GM18858 (cell line): Measurements from ENCODE around the gene GRAMD1C.
"Not testable (repeated sequence)": the region's sequence is repeated elsewhere in the genome, so short reads cannot be mapped to it uniquely, and the experiment has no call there.

Experiments used
- ATAC-seq: cut with Tn5 transposase; IDR thresholded peaks from one replicate; pipeline ENCODE4 v1.9.1; 2021; ENCODE audit not compliant: unreplicated experiment

The GRAMD1C gene

GRCh38 chr3:113850391-113850790 lies 11.8 kb downstream of the GRAMD1C start:
- not testable (repeated sequence) for ATAC-seq

DNA sequence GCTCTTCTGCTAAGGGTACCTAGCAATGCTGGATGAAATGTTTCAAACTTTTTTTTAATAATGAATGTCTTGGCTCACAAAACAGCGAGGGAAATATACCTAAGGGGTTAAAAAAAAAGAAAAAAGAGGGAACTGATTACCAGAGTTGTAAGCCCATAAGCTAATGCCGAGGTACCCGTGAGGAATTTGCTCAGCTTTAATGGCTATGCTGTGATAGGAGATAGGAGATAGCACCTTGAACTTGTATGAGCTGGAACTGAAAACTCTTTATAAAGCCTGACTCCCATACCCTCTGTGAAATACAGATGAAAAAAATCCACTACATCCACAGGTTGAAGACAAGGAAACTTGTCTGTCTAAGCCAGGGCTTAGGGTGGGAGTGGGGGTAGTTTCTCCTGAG lies 13.9 kb downstream of the GRAMD1C start:
- no peak for ATAC-seq

DNA sequence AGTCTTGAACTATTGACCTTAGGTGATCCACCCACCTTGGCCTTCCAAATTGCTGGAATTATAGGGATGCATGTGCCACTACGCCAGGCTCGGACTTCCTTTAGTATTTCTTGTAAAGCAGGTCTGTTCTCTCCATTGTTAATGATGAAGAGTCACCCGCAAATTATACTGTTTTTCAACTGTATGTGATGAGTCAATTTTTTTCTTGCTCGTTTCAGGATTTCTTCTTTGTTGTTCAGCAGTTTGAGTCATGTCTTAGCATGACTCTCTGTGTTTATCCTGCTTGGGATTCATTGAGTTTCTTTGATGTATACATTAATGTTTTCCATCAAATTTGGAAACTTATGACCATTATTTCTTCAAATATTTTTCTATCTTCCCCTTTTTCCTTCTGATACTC lies 28.9 kb downstream of the GRAMD1C start:
- ATAC-seq = no peak

- ATAC-seq = no peak
These were observed 34.7 kb downstream of the GRAMD1C start for GRCh38 chr3:113873293-113873692.

DNA sequence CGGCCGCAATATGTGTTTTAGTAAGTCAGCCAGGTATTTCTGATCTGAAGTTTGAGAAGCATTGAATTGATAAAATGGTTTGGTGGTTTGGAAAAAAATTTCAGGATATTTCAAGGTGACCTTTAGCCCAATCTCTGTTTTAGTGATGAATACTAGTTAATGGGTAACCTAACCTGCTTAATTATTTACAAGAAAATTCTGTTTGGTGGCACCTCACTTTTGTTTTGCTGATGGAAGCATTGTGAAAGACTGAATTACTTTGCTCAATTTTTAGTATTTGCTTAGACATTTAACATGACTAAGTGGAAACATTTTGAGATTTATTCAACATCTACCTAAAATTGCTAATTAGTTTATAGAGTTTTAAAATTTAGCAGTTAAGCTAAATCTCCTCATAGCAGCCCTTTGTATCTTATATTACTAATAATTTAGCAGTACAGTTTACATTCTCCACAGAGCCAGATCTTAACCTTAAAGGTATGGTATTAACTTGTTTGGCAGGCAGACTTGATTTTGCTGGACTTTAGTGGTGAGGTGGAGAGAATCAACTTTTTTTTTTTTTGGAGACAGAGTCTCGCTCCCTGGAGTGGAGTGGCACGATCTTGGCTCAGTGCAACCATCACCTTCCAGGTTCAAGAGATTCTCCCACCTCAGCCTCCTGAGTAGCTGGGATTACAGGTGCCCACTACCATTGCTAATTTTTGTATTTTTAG lies 35.4 kb downstream of the GRAMD1C start:
- no peak for ATAC-seq

- ATAC-seq = no peak
These were observed 39.8 kb downstream of the GRAMD1C start for GRCh38 chr3:113878403-113878802.

DNA sequence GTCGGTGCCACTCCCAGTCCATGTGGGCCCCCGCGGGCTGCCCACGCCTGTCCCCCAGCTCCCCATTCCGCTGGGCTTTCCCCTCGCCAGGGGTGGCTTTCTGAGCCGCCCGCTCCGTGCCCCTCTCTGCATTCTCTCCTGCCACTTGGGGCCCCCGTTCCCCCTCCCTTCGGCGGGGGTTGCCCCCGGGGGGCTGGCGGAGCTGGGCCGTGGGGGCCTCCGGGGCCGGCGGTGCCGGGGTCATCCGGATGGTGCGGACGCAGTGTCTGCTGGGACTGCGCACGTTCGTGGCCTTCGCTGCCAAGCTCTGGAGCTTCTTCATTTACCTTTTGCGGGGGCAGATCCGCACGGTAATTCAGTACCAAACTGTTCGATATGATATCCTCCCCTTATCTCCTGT lies 46.5 kb downstream of the GRAMD1C start:
- no peak for ATAC-seq

DNA sequence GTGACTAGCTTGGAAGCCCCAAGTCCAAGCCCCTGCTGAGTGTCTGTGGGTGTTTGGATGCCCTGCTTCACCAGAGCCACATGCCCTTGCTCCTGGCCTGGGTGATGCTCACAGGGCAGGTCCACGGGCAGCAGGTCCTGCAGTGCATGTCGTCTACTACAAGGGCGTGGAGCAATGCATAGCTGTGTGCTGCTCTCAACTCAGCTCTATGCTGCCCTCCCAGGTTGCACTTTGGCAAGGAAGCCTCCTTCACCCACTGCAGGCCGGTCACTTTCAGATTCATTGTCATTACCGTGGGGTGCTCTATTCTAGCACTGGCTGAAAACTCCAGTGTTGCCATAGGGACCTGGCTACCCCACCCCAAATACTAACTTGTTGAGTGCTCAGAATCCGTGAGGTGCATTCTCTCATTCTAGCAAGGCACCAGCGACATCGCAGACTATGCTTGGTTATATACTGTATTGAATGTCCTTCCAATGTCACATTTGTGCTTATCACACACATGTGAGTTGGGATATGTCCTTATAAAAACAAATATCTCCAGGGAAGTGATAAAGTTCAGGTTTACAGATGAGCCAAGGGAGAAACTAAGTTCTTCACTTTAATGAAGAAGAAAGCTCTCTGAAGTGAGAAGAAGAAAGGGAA lies 51.8 kb downstream of the GRAMD1C start:
- ATAC-seq = no peak

DNA sequence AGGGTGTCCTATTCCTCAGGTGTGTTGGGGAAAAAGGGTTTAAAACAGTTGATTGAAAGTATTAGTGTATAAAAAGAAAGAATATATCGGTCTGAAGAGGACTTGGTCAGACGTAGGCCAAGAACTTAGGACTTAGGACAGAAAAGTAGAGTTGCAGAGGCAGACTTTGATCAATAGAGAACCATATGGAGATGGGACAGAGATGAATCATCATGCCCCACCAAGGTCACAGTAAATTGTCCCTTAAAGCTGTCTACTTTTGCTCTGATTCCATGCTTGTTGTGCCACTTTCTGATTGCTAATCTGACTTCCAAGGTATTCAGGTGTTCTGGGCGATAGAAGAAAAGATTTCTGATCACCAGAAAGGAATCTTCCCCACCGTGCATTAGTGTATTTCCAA lies 56.3 kb downstream of the GRAMD1C start:
- ATAC-seq = no peak

DNA sequence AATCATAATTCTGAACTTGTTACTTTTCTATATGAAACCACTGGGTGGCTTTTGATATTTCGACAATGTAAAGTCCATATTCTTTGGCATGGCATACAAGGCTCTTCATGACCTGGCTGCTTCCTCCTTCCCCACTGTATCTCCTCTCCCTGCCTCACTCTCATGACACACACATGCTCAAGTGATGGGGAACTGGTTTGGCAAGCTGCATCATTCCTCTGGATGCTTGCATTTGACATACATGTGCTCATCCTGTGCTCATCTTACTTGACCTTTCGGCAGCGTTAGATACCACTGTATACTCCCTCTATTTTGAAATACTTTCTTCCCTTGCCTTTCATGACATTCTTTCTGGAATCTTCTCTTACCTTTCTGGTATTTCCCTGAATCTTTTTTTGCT lies 57.4 kb downstream of the GRAMD1C start:
- no peak for ATAC-seq

DNA sequence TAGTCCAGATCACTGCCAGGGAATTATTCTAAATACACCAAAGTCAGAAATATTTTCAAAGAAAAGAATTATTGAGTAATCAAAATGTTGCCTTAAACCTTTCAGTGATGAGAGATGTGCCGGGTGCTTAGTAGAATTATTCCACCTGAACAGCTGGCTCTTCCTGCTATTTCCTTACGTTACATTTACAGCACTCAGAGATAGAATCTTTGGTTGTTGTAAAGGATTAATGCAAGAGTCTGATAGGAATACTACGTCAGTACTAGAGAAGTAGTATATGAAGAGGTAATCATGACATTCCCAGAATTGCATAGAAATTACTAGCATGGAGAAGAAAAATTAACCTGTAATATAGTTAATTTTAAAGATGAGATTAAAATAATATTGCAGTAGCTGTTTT lies 58.3 kb downstream of the GRAMD1C start:
- ATAC-seq = no peak

- no peak for ATAC-seq
These were observed 58.8 kb downstream of the GRAMD1C start for GRCh38 chr3:113897373-113897777.

- ATAC-seq = no peak
These were observed 60.3 kb downstream of the GRAMD1C start for GRCh38 chr3:113898892-113899291.

DNA sequence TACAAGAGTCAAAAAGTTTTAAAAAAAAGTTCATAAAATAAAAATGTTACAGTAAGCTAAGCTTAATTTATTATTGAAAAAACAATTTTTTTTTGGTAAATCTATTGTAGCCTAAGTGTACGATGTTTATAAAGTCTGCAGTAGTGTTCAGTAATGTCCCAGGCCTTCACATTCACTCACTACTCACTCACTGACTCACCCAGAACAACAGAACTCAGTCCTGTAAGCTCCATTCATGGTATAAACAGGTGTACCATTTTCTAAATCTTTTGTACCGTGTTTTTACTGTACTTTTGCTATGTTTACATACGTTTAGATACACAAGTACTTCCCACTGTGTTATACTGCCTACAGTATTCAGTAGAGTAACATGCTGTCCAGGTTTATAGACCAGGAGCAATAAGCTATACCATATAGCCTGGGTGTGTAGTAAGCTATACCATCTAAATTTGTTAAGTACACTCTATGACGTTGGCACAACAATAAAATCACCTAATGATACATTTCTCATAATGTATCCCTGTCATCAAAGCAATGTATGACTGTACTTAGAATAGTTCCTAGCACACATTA lies 68.1 kb downstream of the GRAMD1C start:
- ATAC-seq = no peak

DNA sequence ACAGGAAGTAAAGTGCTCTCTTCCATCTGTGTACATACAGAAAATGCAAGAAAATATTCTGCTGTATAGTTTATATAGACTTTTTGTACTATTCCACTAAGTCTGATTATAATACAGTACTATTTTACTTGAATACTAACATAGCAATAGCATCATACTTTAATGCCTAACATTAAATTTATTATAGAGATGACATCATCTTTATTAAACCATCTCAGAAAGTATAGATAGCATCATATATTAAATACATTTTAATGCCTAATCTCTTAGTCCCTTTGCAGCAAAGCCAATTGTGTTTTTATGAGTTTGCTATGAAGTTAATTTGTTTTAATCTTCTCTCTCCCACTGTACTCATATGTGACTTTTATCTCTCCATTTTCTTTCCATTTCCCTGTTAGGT lies 69.5 kb downstream of the GRAMD1C start:
- ATAC-seq = no peak

GRCh38 chr3:113910966-113911365 lies 72.4 kb downstream of the GRAMD1C start:
- no peak for ATAC-seq

- peak; percentile 91 for ATAC-seq
These were observed 74.1 kb downstream of the GRAMD1C start for GRCh38 chr3:113912552-113913236.

GRCh38 chr3:113914646-113915045 lies 76.1 kb downstream of the GRAMD1C start:
- no peak for ATAC-seq

DNA sequence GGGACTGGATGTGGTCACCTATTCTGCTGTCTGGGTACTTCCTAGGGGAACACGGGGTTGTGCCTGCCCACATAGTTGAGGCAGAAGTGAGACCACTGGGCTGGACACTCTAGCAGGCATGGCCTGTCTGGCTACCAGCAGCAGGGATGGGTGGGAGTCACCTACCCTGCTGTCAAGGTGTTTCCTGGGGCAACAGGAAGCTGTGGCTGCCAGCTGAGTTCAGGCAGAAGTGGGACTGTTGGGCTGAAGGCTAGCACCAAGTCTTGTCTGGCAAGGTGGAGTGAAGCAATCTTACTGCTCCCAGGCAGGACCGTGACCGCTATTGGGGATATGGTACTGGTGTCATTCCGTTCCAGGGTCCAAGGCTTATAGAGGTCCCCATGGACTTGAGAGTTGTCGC lies 89.0 kb downstream of the GRAMD1C start:
- ATAC-seq = no peak

DNA sequence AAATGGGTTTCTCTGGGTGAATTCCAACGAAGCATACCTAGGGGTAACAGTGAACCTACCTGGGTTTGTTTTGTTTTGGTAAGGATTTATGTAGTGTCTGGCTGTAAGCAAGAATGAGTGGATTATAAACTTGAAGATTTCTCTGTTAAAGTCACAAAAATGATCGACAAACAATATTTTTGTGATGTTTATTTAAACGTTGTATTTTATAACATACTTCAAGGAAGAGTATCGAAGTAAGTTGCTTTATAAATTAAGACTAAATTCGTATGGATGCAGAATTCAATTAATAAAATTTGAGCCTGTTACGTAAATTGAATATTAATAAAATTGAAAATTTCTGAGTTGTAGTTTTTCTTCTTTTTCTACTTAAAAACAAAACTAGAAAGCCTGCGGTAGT lies 108.2 kb downstream of the GRAMD1C start:
- no peak for ATAC-seq

GRCh38 chr3:113947372-113948014 lies 108.9 kb downstream of the GRAMD1C start, which contains the start of gene ZDHHC23:
Gene ZDHHC23 (plus strand): TSS chr3:113948013. CDS start chr3:113948803, 790 bp downstream.
- ATAC-seq = peak; percentile 68
